ENCODE measurements around the gene HEG1. TPM values are rescaled to one million over a fixed set of nuclear protein-coding genes. Genes with fewer than 3 reads are reported as not detected.
"Not testable (repeated sequence)": the region's sequence is repeated elsewhere in the genome, so short reads cannot be mapped to it uniquely, and the experiment has no call there.

The HEG1 gene
- total and polyA plus RNA-seq, 2 of the 4 experiments (the other 2 are of a cell fraction) = 25.6 to 43.4 TPM

DNA sequence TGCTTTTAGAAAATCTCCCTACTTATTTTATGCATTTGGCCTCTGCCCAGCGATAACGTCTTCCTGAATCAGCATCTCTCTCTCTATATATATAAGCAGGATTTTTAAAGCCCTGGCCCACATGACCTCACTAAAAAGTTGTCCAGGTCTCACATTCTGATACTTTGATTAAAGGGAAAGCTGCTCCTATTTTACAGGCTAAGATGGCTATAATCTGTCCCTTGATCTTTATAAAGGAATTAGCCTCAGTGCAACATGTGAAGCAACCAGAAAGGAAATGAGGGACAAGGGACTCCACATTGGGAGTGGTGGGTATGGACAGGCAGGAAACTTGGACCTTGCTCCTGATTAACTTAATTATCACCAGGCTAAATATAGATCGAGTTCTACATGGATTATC lies 95.7 kb downstream of the HEG1 start:
- DNase-seq = no peak
- Histone ChIP-seq H3K4me2 (ENCODE audit: low read depth, low read length) (no peak overlapping the region), H3K4me1 (ENCODE audit: control insufficient read depth, insufficient read depth, low read length) (peaks cover 4% of the 10 kb centered on the region; the same call in 1 of the 2 replicates), H2AFZ (replicated peaks; ENCODE audit: low read length, poor library complexity) (no peak overlapping the region), H2BK120ac (ENCODE audit: low read depth, low read length) (no peak overlapping the region), H3K9me3 (ENCODE audit: control insufficient read depth, insufficient read depth, low read length) (no peaks in the 10 kb centered on the region), H3K18ac (ENCODE audit: low read depth, low read length) (no peak overlapping the region), H3K27me3 (ENCODE audit: control insufficient read depth, insufficient read depth, low read length) (no peaks in the 10 kb centered on the region), H3K9me1 (ENCODE audit: insufficient read depth, low read length) (peaks cover 4% of the 10 kb centered on the region; the same call in 1 of the 2 replicates), H4K5ac (ENCODE audit: low read depth, low read length) (no peak overlapping the region), H3K27ac (ENCODE audit: insufficient read depth, low read length) (no peak overlapping the region), H4K8ac (ENCODE audit: low read depth in 2 of 2, low read length in 2 of 2) (no peak overlapping the region), H3K14ac (replicated peaks; ENCODE audit: low read depth, low read length) (no peak overlapping the region), H2BK20ac (ENCODE audit: low read depth, low read length) (no peak overlapping the region), H3K9ac (ENCODE audit: low read depth, low read length) (no peak overlapping the region), H3K36me3 (ENCODE audit: control insufficient read depth, insufficient read depth, low read length) (no peaks in the 10 kb centered on the region), H2AK5ac (ENCODE audit: low read depth, low read length) (no peak overlapping the region), H3K4me3 (ENCODE audit: insufficient read depth, low read depth, low read length) (no peak overlapping the region), H4K91ac (ENCODE audit: insufficient read depth, low read depth, low read length) (no peak overlapping the region), H3K56ac (ENCODE audit: extremely low read depth, insufficient read depth, low read length) (no peak overlapping the region), H3K23ac (ENCODE audit: low read depth, low read length) (no peak overlapping the region; the same call in 1 of the 2 replicates), H2AK9ac (replicated peaks; ENCODE audit: low read depth, low read length, poor library complexity) (no peak overlapping the region), H4K20me1 (ENCODE audit: insufficient read depth, low read length) (peaks cover 3% of the 10 kb centered on the region; the same call in 1 of the 2 replicates), H3K79me1 (ENCODE audit: low read depth in 1 of 2, low read length in 2 of 2) (0 out of 4 replicates have a peak, but pooled peaks cover 0 to under 1% of the 10 kb centered on the region in 2 experiments), H2BK5ac (ENCODE audit: low read depth, low read length, poor library complexity, severe bottlenecking) (no peak overlapping the region), H3K4ac (ENCODE audit: low read depth, low read length) (no peak overlapping the region), H2BK15ac (ENCODE audit: low read depth, low read length) (no peak overlapping the region)
- ChIA-PET CTCF (no interaction called here), POLR2A (ENCODE audit: unreplicated experiment) (no interaction called here)
- dilution Hi-C loops (cut with HindIII; ENCODE audit: low sequenced_read_pairs, unreplicated experiment) = no loop called here
- in situ Hi-C loops (cut with MboI; ENCODE audit: low sequenced_read_pairs) = no loop called here
- ATAC-seq (ENCODE audit: low read depth) = no peak
- intact Hi-C loops (cut with micrococcal nuclease) = no loop called here
- TF ChIP-seq POLR2A (IDR thresholded peaks at IDR 0.05; ENCODE audit: low read depth, low read length) = no peak
- no peak for TF ChIP-seq MAFK (IDR thresholded peaks at IDR 0.05; ENCODE audit: low read depth, low read length)
- TF ChIP-seq, protein P1, sequence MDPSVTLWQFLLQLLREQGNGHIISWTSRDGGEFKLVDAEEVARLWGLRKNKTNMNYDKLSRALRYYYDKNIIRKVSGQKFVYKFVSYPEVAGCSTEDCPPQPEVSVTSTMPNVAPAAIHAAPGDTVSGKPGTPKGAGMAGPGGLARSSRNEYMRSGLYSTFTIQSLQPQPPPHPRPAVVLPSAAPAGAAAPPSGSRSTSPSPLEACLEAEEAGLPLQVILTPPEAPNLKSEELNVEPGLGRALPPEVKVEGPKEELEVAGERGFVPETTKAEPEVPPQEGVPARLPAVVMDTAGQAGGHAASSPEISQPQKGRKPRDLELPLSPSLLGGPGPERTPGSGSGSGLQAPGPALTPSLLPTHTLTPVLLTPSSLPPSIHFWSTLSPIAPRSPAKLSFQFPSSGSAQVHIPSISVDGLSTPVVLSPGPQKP (IDR thresholded peaks at IDR 0.05; ENCODE audit: borderline replicate concordance, low read depth, low read length) = no peak
- no peak for TF ChIP-seq MXI1 (IDR thresholded peaks at IDR 0.05; ENCODE audit: borderline replicate concordance, low read depth, low read length)
- no CpG with 5 or more reads among the region's 3 CpGs for WGBS, 2 experiments (ENCODE audit: extremely low coverage in 2 of 2, insufficient read length in 1 of 2)
- no TSS peak for BruUV-seq (replicated peaks)

DNA sequence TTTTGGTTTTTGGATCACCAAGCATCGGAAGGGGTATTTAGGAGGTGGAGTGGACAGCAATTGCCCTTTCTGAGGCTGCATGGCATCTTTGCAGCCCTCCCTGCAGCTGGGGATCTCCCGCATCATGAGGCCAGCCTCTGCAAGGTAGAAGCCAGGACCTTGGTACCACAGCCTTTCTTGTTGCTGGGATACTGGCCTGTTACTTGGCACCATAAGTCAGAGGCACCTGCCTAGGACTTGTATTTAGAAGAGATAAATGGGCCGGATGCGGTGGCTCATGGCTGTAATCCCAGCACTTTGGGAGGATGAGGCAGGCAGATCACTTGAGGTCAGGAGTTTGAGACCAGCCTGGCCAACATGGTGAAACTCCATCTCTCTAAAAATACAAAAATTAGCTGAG lies 97.8 kb downstream of the HEG1 start:
- H3K9me1 ChIP-seq (ENCODE audit: insufficient read depth, low read length); H3K9me3 ChIP-seq (ENCODE audit: control insufficient read depth, insufficient read depth, low read length); H2AFZ ChIP-seq (replicated peaks; ENCODE audit: low read length, poor library complexity); H3K27ac ChIP-seq (ENCODE audit: insufficient read depth, low read length); DNase-seq; H4K5ac ChIP-seq (ENCODE audit: low read depth, low read length); H3K4me3 ChIP-seq (ENCODE audit: insufficient read depth, low read depth, low read length); H3K9ac ChIP-seq (ENCODE audit: low read depth, low read length); H3K14ac ChIP-seq (replicated peaks; ENCODE audit: low read depth, low read length); H3K4ac ChIP-seq (ENCODE audit: low read depth, low read length); H4K91ac ChIP-seq (ENCODE audit: insufficient read depth, low read depth, low read length); H2BK15ac ChIP-seq (ENCODE audit: low read depth, low read length); H3K4me1 ChIP-seq (ENCODE audit: control insufficient read depth, insufficient read depth, low read length); dilution Hi-C loops (cut with HindIII; ENCODE audit: low sequenced_read_pairs, unreplicated experiment); H3K4me2 ChIP-seq (ENCODE audit: low read depth, low read length); H3K18ac ChIP-seq (ENCODE audit: low read depth, low read length); H2BK20ac ChIP-seq (ENCODE audit: low read depth, low read length); CTCF ChIA-PET; in situ Hi-C loops (cut with MboI; ENCODE audit: low sequenced_read_pairs); POLR2A ChIA-PET (ENCODE audit: unreplicated experiment); ATAC-seq (ENCODE audit: low read depth); H2AK5ac ChIP-seq (ENCODE audit: low read depth, low read length); H4K8ac ChIP-seq (ENCODE audit: low read depth in 2 of 2, low read length in 2 of 2); H3K36me3 ChIP-seq (ENCODE audit: control insufficient read depth, insufficient read depth, low read length); H3K27me3 ChIP-seq (ENCODE audit: control insufficient read depth, insufficient read depth, low read length); BruUV-seq (replicated peaks); H3K56ac ChIP-seq (ENCODE audit: extremely low read depth, insufficient read depth, low read length); H2BK120ac ChIP-seq (ENCODE audit: low read depth, low read length); intact Hi-C loops (cut with micrococcal nuclease); H2BK5ac ChIP-seq (ENCODE audit: low read depth, low read length, poor library complexity, severe bottlenecking); H3K79me1 ChIP-seq (ENCODE audit: low read depth in 1 of 2, low read length in 2 of 2); H4K20me1 ChIP-seq (ENCODE audit: insufficient read depth, low read length); H2AK9ac ChIP-seq (replicated peaks; ENCODE audit: low read depth, low read length, poor library complexity); H3K23ac ChIP-seq (ENCODE audit: low read depth, low read length): not testable (repeated sequence)
- WGBS, 2 experiments (ENCODE audit: extremely low coverage in 2 of 2, insufficient read length in 1 of 2) = no CpG with 5 or more reads among the region's 4 CpGs
